ENCODE measurements around the gene INTS7.
"Not testable (repeated sequence)": the region's sequence is repeated elsewhere in the genome, so short reads cannot be mapped to it uniquely, and the experiment has no call there.

The INTS7 gene

DNA sequence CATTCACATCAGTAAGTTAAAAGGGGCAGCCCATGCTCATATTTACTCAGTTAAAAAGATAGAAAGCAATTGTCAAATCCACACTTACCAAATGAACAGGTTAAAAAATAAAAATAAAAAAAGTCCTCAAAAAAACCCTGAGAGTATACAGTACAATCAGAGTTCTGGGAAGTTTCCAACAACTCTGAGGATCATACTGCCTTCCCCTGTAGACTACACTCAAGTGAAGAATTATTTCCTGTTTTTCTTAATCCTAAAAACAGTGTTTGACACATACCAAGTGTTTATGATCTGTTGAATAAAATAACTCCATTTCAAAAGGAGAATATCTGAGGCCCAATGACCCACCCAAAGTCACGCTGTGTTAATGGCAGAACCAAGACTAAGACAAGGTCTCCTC lies 61.8 kb downstream of the INTS7 start:
- no peak for DNase-seq

DNA sequence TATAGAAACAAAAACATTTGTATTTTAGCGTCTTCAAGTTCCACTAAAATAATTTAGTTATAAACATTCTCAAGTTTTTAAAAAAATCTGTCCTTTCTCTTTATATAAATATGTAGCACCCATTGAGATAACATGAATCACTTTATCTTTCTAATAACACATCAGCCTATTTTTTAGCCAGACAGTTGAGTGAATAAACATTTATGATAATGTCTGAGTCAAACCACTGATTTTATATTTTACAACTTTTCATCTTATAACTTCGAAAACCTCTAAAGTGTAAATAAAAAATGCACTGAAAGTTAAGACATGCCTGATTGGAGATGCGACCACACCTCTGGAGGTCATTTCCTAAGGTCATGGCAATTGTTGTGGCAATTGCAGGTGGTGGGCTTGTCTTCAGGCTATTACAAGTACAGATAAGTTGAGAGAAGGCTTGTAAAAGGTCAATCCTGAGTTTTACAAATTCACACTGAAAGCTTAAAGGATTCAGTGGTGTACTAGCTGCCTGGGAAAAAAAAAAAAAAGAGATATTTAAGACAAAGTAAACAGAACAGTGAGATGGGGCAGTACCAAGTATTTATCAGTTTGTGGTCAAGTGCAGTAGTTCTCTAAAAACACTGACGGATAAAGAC lies 67.0 kb downstream of the INTS7 start:
- no peak for DNase-seq

DNA sequence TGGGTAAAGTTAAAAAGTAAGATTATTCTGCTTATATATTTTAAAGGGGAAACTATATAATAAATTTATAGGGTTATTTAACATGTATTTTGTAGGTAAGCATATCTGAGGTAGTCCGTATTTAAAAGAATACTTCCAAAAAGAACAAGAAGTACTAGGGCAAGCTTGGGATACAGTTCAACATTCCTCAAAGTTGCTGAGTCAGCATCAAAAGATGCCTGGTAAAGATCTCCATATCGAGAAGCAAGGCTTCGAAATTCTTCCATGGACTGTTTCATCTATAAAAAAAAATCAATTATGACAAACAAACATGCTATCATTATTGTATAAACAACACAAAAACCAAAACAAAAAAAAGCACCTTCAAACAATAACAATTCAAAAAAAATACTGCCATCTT lies 67.7 kb downstream of the INTS7 start:
- DNase-seq: no peak

DNA sequence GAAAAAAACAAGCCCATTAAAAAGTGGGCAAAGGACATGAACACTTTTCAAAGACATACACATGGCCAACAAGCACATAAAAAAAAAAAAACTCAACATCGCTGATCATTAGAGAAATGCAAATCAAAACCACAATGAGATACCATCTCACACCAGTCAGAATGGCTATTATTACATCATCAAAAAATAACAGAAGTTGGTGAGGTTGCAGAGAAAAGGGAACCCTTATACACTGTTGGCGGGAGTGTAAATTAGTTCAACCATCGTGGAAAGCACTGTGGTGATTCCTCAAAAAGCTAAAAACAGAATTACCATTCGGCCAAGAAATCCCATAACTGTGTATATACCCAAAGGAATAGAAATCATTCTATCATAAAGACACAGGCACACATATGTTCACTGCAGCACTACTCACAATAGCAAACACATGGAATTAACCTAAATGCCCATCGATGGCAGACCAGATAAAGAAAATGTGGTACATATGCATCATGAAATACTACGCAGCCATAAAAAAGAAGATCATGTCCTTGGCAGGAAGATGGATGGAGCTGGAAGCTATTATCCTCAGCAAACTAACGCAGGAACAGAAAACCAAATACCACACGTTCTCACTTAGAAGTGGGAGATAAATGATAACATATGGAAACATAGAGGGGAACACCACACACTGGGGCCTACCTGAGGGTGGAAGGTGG lies 70.1 kb downstream of the INTS7 start:
- no peak for DNase-seq

DNA sequence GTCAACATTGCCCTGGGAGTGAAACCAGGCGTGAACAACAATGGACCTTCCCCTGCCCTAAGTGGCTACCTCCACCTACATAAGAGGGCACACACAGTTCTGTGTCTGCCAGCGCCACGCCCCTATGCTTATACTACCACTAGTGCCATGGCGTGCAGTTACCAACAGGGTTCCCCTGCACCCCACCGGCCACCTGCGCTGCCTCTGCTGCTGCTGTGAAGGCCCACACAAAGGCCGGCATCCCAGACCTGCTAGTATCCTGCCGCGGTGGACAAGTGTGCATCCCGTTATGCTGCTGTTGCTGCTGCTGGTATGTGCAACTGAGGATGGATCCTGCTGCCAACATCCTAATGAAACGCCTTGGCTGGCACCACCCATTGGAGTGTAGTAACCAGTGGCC lies 75.7 kb downstream of the INTS7 start:
- DNase-seq: no peak

DNA sequence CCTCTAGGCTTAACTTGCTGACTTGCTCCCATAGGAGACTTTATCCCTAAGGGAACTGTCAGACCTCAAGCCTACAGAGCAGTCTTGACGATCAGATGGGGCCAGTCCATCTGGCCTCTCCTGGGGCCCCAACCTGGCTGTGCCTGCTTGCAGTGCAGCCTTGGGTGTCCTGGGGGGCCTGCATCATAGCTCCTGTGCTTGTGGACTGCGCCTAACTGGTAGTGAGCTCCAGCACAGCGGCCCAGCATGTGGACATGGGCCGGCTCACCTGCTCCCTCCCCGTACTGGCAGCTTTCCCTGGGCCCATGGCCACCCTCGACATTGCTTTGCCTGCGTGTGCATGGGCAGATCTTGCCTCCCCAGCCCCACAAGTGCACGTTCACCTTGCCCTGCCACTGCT lies 76.1 kb downstream of the INTS7 start:
- no peak for DNase-seq

DNA sequence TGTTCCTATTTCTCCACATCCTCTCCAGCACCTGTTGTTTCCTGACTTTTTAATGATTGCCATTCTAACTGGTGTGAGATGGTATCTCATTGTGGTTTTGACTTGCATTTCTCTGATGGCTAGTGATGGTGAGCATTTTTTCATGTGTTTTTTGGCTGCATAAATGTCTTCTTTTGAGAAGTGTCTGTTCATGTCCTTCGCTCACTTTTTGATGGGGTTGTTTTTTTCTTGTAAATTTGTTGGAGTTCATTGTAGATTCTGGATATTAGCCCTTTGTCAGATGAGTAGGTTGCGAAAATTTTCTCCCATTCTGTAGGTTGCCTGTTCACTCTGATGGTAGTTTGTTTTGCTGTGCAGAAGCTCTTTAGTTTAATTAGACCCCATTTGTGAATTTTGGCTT lies 81.3 kb downstream of the INTS7 start:
- not testable (repeated sequence) for DNase-seq

DNA sequence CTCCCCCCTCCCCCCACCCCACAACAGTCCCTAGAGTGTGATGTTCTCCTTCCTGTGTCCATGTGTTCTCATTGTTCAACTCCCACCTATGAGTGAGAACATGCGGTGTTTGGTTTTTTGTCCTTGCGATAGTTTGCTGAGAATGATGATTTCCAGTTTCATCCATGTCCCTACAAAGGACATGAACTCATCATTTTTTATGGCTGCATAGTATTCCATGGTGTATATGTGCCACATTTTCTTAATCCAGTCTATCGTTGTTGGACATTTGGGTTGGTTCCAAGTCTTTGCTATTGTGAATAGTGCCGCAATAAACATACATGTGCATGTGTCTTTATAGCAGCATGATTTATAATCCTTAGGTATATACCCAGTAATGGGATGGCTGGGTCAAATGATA lies 81.8 kb downstream of the INTS7 start:
- DNase-seq: not testable (repeated sequence)

DNA sequence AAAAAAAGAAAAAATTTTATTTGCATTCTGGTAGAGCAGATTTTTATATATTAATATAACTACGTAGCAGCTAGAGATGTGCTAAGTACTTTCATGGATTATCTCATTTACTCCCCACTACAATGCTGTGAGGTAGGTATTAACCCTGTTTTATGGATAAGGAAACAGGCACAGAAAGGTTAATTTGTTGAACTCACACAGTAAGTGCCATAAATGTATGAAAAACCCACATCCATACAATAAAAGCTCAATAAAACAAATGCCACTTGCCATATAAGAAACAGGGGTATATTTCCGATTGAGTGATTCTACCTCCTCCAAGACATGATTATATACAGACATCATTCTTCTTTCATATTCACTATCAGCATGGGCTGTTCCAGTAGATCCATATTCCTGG lies 83.1 kb downstream of the INTS7 start:
- no peak for DNase-seq

DNA sequence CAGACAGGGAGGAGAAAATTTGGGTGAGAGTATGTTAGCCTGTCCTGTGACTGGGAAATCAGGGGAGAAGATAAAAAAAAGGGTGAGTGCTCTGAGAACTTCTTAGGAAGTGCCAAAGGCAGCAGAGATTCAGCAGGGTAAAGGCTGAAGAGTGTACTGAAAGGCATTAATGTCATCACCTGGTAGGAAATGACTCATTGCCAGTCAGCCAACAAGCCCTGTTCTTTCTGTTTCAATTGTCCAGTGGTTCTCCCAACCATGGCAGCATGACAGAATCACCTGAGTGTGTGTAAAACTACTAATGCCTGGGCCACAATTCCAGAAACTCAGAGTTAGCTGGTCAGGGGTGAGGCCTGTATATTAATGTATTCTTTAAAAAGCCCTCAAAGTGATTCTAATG lies 83.5 kb downstream of the INTS7 start:
- no peak for DNase-seq

DNA sequence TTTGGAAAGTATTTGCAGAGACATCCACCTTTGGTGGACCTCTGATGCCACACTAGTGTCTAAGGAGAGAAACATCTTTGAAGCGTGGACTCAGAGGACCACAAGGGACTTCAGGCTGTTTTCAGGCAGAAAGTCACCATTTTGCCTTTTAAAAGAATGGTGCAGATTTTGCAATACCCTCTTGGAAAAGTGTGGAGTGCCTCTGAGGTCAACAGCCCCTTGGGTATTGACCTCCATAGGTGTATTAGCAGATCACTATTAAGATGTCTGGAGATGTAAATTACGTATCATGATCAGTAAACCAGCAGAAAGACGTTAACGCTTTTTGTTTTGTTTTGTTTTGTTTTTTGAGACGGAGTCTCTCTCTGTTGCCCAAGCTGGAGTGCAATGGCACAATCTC lies 87.0 kb downstream of the INTS7 start:
- DNase-seq: no peak

DNA sequence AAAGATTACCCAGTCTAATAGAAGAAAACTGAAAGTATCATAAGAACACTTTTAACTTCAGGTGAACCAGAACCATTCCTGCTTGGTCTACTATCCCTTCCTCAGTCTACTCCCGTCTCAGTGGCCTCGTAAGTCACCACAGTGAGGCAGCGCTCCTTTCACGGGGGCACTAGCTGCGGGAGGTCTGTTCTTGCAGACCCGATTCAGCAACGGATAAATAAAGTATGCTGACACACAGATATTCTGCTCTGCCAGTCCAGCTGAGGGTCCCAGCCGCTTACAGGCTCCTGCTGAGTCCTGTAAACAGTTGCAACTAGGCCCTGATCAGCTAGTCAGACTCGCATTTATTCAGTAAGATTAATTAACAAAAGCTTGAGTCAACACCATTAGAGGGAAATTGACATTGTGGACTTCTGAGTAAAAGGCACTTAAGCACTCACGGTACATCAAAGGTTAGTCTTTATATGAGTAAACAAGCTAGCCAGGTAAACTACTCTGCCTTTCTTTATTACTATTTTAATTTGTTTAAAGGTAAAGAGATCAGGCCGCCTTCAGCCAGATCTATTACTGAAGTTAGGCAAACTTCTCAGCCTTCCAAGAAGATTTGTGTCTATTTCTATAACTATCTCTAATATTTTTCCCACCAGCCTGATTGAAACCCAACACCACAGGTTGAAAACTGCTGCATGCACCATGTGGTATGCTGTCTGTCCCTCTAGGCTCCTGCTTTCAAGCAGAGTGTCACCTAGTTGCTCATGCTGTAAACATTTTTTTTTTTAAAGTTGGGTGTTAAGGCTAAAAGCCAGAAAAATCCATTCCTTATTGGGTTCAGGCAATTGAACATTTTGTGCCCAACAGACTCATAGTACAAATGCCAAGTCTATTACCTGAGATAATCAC lies 87.7 kb downstream of the INTS7 start:
- DNase-seq: peak; percentile 88

DNA sequence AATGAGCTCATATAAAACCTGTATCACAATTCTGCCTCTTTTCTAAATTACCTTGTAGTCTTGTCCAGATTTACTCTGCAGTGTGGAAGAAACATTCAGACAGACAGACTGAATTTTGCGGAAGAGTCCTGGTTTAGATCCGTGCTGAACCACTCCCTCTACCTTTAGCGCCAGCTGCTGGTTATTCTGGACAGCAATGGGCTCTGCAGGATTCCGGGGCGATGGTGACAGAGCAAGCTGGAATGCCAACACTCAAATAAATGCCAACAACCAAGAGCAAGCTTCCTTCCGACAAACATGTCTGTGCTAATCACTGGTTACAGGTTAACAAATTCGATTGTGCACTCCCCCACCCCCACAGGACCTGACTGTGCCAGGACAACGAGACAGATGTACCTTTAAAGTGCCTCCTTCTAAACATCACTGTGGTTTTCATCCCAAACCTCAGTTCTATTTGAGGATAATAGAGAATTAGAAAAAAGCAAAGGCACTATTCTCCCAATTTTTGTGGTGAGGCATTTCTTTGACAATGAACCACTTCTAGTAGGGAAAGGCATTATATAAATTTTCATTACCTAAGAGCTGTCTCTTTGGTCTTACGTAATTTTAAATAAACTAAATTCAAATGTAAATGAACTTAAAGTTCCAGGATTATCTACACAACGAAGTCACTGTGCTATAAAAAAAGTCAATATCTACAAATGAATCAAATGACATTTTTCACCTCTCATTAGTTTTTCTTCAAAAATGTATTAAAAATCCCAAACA lies 90.4 kb downstream of the INTS7 start:
- no peak for DNase-seq

DNA sequence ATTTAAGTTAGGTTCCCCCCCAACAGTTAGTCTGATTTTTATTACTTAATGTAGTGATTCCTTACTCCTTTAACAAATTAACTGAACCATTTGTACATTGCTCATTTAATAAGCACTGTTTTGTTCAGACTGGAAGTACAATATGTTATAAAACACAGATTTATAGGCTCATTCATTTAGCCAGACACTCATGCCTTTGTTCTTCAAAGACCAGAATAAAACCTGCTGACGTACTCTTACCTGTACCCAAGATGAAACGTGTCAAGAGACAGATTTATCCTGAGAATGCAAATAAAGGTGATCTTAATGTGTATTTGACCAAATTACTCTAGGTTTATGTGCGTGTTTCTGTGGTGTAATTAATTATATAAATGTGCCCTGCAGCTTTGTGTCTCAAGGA lies 92.8 kb downstream of the INTS7 start:
- DNase-seq: no peak

DNA sequence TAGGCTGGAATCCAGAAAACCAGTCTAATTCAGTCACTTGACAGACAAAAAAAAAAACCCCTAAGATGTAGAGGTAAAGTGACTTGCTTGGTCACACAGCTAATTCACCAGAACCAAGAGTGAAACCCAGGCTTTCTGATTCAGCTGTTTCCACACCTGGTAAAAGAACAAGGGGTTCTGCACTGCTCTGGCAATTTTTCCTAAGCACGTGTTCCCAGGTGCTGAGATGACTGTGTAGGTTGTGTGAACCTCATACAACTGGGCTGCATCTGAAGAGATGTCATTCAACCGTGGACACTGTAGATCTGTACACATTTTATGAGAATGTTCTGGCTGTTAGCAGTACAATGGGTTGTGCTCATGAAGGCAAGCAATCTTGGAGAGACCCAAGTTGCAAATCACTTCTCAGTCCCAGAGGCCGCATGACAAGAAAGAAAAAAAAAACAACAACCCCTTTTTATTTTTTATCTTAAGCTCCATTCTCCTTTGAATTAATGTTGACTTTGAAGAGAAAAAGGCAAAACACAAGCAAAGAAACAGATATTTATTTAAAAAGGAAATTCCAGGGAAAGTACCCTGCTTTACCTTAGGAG lies 95.4 kb downstream of the INTS7 start:
- DNase-seq: no peak

DNA sequence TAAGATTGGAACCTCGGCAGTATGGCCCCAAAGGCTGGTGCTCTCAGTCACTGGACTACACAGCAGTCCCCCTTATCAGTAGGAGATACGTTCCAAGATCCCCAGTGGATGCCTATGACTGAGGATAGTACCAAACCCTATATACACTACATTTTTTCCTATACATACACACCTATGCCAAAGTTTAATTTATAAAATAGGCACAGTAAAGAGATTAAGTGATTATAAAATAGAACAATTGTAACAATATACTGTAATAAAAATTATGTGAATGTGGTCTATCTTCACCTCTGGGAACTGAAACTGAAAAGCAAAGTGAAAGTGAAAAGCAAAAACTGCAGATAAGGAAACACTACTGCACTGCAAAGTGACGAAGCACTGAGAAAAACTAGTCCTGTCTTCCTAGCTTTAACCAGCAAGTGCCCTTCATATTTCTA lies 96.8 kb downstream of the INTS7 start:
- no peak for DNase-seq

DNA sequence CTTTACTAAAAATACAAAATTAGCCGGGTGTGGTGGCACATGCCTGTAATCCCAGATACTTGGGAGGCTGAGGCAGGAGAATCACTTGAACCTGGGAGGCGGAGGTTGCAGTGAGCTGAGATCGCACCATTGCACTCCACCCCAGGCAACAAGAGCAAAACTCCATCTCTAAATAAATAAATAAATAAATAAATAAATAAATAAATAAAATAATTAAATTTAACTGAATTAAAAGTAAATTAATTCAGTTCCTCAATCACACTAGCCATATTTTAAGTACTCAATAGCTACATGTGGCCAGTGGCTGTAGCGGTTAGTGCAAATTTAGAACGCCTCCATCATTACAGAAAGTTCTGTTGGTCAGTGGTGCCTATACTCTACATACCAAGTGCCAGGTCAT lies 97.9 kb downstream of the INTS7 start:
- DNase-seq: not testable (repeated sequence)

DNA sequence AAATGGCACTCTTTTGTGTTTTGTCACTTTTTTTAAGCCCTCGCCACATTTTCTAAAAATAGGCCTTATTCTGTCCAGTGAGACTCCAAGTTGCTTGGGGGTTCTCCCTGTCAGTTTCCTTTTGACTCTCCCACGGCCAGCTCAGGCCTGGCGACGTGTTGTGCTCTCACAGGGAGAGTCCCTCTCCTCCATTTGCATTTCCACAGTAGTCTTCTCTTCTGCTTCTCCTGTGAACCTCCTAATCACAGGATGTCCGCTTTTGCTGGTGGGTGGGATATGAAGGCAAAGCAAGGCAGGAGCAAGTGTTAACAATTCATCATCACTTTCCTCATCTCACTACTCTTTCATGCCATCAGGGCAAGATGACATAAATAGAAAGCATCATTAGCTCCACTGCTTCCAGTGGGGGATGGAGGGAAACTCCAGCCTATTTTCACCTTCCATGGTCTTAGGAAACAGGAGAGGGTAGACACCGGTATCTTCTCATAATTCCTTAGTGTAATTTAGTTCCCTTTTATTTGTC lies 99.8 kb downstream of the INTS7 start:
- no peak for DNase-seq

DNA sequence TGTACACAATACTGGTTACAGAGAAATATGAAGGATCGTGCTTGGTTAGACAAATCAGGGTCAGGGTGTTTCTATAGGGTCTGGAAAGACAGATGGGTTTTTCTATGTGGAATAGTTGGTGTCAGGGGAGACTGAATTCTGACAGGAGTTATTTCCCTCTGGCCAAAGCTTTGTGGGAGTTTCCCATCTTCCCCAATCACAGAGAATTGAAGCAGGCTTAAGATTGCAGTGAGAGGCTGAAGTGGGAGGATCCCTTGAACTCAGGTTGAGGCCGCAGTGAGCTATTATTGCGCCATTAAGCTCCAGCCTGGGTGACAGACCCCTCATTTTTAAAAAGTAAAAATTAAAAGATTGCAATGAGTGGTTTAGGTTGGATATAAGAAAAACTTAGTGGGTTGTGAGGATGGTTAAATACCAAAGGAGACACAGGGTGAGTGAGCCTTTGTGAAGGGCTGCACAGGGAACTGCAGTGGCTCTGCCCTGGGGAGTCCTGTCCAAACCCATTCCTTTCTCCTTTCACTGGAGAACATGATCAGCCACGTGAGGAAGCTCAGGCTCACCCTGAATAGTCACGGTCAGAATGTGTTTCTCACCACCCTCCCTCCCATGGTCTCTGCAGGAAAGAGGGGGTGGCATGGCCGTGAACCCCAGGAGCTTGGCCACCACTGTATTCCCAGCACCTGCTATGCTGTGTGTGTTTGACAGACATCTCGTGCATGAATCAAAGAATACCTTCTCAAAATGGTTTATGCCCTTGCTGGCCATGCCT lies 101.2 kb downstream of the INTS7 start:
- no peak for DNase-seq

DNA sequence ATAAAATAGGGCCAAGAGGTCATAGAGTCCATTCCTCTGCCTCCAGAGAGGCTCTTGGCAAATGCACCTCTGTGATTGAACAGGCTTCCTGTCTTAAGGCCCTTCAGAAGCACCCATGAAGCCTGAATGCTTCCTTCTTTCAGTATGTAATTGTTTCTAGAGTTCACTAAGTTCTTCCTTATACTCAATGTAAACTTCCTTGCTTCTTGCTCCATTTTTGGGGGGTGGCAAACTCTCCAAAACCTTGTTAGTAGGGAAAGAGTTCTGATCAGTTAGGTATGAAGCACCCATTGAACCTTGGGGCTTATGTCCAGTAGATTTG lies 102.5 kb downstream of the INTS7 start:
- no peak for DNase-seq

DNA sequence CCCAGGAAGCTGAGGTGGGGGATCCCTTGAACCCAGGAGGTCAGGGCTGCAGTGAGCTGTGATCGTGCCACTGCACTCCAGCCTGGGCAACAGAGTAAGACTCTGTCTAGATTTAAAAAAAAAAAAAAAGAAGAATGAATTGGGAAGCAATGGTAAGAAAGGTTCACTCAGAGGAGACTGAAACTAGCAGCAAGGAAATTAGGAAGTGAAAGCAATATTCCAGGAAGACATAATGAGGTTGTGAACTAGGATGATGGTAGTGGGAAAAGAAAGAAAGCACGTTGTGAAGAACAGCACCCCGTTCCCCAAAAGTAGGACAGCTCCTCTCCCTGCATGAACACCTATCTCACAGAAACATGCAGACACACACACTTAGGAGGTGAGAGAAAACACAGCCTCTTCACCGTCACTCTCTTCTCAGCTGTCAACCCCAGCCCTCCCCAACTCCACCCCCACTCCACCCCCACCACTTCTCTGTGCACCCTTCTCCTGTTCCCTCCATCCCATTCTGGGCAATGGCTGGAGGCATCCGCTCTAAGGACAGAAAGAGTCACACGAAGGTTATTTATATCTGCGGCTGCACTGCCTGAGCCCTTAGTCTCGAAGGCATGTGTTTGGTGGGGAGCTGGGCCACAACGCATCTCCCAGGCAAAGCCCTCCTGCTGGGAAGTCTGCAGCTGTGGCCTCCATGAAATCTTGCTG lies 103.0 kb downstream of the INTS7 start:
- DNase-seq: no peak
